Liver (tissue), 5 donors: ENCODE data around the gene ARRDC4. TPM values are rescaled to one million over a fixed set of nuclear protein-coding genes. Genes with fewer than 3 reads are reported as not detected.

Experiments
- ATF3 ChIP-seq: IDR thresholded peaks from 2 replicates; pipeline ENCODE4 v1.6.1; 2016; ENCODE audit warnings: antibody characterized with exemption
- FOXA2 ChIP-seq: IDR thresholded peaks from 2 replicates; pipeline ENCODE4 v1.6.1; 2016; ENCODE audit warnings: antibody characterized with exemption
- HNF4G ChIP-seq: IDR thresholded peaks from 2 replicates; pipeline ENCODE4 v1.6.1; 2016; ENCODE audit warnings: antibody characterized with exemption
- NR2F2 ChIP-seq: IDR thresholded peaks from 2 replicates; pipeline ENCODE4 v1.6.1; 2016; ENCODE audit warnings: antibody characterized with exemption
- RXRA ChIP-seq, 2 donors: IDR thresholded peaks; 2 replicates each; pipeline ENCODE4 v1.6.1; 2017 to 2018; ENCODE audit warnings: antibody characterized with exemption in 2 of 2, mild to moderate bottlenecking in 1 of 2
- polyA plus RNA-seq, 2 donors: library from polyadenylated mRNA; stranded (reverse) in 1 of 2; unstranded in 1 of 2; fragments of 200-250 nt in 1 of 2; fragments of >200 nt in 1 of 2; fragmentation: Nextera tagmentation in 1 of 2; extraction: Ambion mirVana in 1 of 2; gene quantifications; one replicate each; pipeline versions ENCODE4 v1.2.1 to v1.2.3, GENCODE V29; 2013 to 2015
- total RNA-seq, 2 donors: library from RNA; depleted of rRNA; stranded (reverse); fragments of >200 nt; gene quantifications; one replicate each; pipeline ENCODE4 v1.2.3, GENCODE V29; 2014
- TF ChIP-seq, protein P1 (sequence below): IDR thresholded peaks from 2 replicates; pipeline ENCODE4 v1.6.1; 2016; ENCODE audit warnings: antibody characterized with exemption
- TF ChIP-seq, protein P2 (sequence below): fragments of 150-350 bp; IDR thresholded peaks from 2 replicates; pipeline ENCODE4 v1.5.1; 2017; ENCODE audit warnings: improper control_type of control experiment, low read depth, low read length; ENCODE audit not compliant: missing input control
- donor health status: healthy.
- donor health status: healthy.
- donor health status: healthy.

ARRDC4 gene
- total and polyA plus RNA-seq, 4 donors = 2.5 to 13.4 (median 3.9) TPM

GRCh38 chr15:98018761-98019351 is 58.4 kb downstream of the ARRDC4 start (continued):
- TF ChIP-seq, protein P1, sequence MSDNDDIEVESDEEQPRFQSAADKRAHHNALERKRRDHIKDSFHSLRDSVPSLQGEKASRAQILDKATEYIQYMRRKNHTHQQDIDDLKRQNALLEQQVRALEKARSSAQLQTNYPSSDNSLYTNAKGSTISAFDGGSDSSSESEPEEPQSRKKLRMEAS = peak; percentile 63
- TF ChIP-seq RXRA (IDR thresholded peaks at IDR 0.05) (peak; percentile 66 to 79), HNF4G (peak; percentile 75), ATF3 (no peak), NR2F2 (no peak), FOXA2 (peak; percentile 64)
- TF ChIP-seq, protein P2, sequence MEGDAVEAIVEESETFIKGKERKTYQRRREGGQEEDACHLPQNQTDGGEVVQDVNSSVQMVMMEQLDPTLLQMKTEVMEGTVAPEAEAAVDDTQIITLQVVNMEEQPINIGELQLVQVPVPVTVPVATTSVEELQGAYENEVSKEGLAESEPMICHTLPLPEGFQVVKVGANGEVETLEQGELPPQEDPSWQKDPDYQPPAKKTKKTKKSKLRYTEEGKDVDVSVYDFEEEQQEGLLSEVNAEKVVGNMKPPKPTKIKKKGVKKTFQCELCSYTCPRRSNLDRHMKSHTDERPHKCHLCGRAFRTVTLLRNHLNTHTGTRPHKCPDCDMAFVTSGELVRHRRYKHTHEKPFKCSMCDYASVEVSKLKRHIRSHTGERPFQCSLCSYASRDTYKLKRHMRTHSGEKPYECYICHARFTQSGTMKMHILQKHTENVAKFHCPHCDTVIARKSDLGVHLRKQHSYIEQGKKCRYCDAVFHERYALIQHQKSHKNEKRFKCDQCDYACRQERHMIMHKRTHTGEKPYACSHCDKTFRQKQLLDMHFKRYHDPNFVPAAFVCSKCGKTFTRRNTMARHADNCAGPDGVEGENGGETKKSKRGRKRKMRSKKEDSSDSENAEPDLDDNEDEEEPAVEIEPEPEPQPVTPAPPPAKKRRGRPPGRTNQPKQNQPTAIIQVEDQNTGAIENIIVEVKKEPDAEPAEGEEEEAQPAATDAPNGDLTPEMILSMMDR = no peak
